CD14-positive monocyte (primary cell): ENCODE data around the gene S100A4. TPM values are rescaled to one million over a fixed set of nuclear protein-coding genes. Genes with fewer than 3 reads are reported as not detected.

Experiments
- DNase-seq, 3 donors: peaks; one replicate each; pipeline ENCODE4 v3.0.0-alpha.2; 2011 to 2022
- H2AFZ ChIP-seq: 2 replicates; pipeline ENCODE4 v1.6.0; 2012; ENCODE audit warnings: mild to moderate bottlenecking, low read depth, low read length, inconsistent platforms; ENCODE audit not compliant: insufficient read depth, poor library complexity, severe bottlenecking
- H3K27ac ChIP-seq, 2 donors: 1 replicate in 1 of 2; 2 replicates in 1 of 2; pipeline ENCODE4 v1.5.1; 2012 to 2013; ENCODE audit warnings: low read length in 2 of 2, control low read depth in 1 of 2, inconsistent platforms in 1 of 2, low read depth in 1 of 2, mild to moderate bottlenecking in 1 of 2
- H3K27me3 ChIP-seq, 2 donors: one replicate each; pipeline versions ENCODE4 v1.6.0 to v1.6.1; 2011 to 2013; ENCODE audit warnings: low read length in 2 of 2; ENCODE audit not compliant: control insufficient read depth in 2 of 2, insufficient read depth in 2 of 2
- H3K36me3 ChIP-seq, 2 donors: replicated peaks in 1 of 2; 1 replicate in 1 of 2; 2 replicates in 1 of 2; pipeline versions ENCODE4 v1.5.1 to v1.6.1; 2012 to 2013; ENCODE audit warnings: low read length in 2 of 2, control low read depth in 1 of 2, inconsistent platforms in 1 of 2, mild to moderate bottlenecking in 1 of 2; ENCODE audit not compliant: insufficient read depth in 2 of 2, control insufficient read depth in 1 of 2
- H3K4me1 ChIP-seq, 2 donors: 1 replicate in 1 of 2; 2 replicates in 1 of 2; pipeline versions ENCODE4 v1.5.1 to v1.6.1; 2012 to 2013; ENCODE audit warnings: low read length in 2 of 2, control low read depth in 1 of 2, inconsistent platforms in 1 of 2, mild to moderate bottlenecking in 1 of 2, moderate library complexity in 1 of 2; ENCODE audit not compliant: insufficient read depth in 2 of 2, control insufficient read depth in 1 of 2
- H3K4me2 ChIP-seq: replicated peaks from 2 replicates; pipeline ENCODE3; 2012; ENCODE audit warnings: low read length, moderate library complexity, mild to moderate bottlenecking; ENCODE audit not compliant: poor library complexity, severe bottlenecking; ENCODE audit errors: extremely low read depth
- H3K4me3 ChIP-seq, 3 experiments: fragments of 200-600 bp in 1 of 3; sonication (generic) in 1 of 3; replicated peaks in 1 of 3; 1 replicate in 2 of 3; 2 replicates in 1 of 3; pipeline ENCODE4 v1.5.1; 2011 to 2013; ENCODE audit warnings: low read length in 3 of 3, mild to moderate bottlenecking in 3 of 3, control low read depth in 2 of 3, low read depth in 2 of 3, inconsistent platforms in 1 of 3, moderate library complexity in 1 of 3
- H3K79me2 ChIP-seq: 2 replicates; pipeline ENCODE4 v1.6.0; 2012; ENCODE audit warnings: mild to moderate bottlenecking, control low read depth, inconsistent platforms, low read length, moderate library complexity; ENCODE audit not compliant: insufficient read depth
- H3K9ac ChIP-seq: 2 replicates; pipeline ENCODE4 v1.6.0; 2017; ENCODE audit warnings: low read length, mild to moderate bottlenecking; ENCODE audit not compliant: insufficient read depth, poor library complexity, severe bottlenecking
- H3K9me3 ChIP-seq, 2 donors: replicated peaks in 1 of 2; 1 replicate in 1 of 2; 2 replicates in 1 of 2; pipeline versions ENCODE4 v1.5.1 to v1.6.1; 2012 to 2013; ENCODE audit warnings: low read length in 2 of 2, control low read depth in 1 of 2; ENCODE audit not compliant: control insufficient read depth in 1 of 2, insufficient read depth in 1 of 2
- H4K20me1 ChIP-seq: 2 replicates; pipeline ENCODE4 v1.6.0; 2012; ENCODE audit warnings: mild to moderate bottlenecking, low read length, control low read depth, moderate library complexity; ENCODE audit not compliant: insufficient read depth
- H3K27ac Mint-ChIP-seq, 7 donors: one replicate each; pipeline ENCODE4 v1.8.0; 2020; ENCODE audit warnings: mild to moderate bottlenecking in 7 of 7, mixed read lengths in 7 of 7, moderate library complexity in 6 of 7, inconsistent platforms in 2 of 7
- H3K27me3 Mint-ChIP-seq, 3 donors: one replicate each; pipeline ENCODE4 v1.8.0; 2021 to 2022; ENCODE audit warnings: low read depth in 3 of 3, mild to moderate bottlenecking in 3 of 3, mixed read lengths in 3 of 3, moderate library complexity in 3 of 3, inconsistent platforms in 1 of 3
- H3K36me3 Mint-ChIP-seq, 2 donors: one replicate each; pipeline ENCODE4 v1.8.0; 2020; ENCODE audit warnings: mixed read lengths in 2 of 2, inconsistent platforms in 1 of 2, mild to moderate bottlenecking in 1 of 2
- H3K4me1 Mint-ChIP-seq: one replicate; pipeline ENCODE4 v1.8.0; 2020; ENCODE audit warnings: mild to moderate bottlenecking, mixed read lengths
- H3K4me3 Mint-ChIP-seq, 2 donors: one replicate each; pipeline ENCODE4 v1.8.0; 2020; ENCODE audit warnings: mild to moderate bottlenecking in 2 of 2, mixed read lengths in 2 of 2, moderate library complexity in 1 of 2
- H3K9me3 Mint-ChIP-seq, 7 donors: one replicate each; pipeline ENCODE4 v1.8.0; 2020 to 2022; ENCODE audit warnings: mixed read lengths in 7 of 7, mild to moderate bottlenecking in 6 of 7, moderate library complexity in 6 of 7, inconsistent platforms in 2 of 7
- CTCF ChIP-seq: fragments of 200-600 bp; IDR thresholded peaks from one replicate; pipeline ENCODE4 v1.8.0; 2022; ENCODE audit warnings: antibody characterized with exemption, mild to moderate bottlenecking
- WGBS: methylation state at CpG from one replicate; pipeline ENCODE4 v1.1.5; 2013; ENCODE audit warnings: missing lambda C conversion rate; ENCODE audit not compliant: insufficient coverage; 5-methylcytosine and 5-hydroxymethylcytosine counted together
- intact Hi-C, 2 donors: fragments of 100-400 bp; cut with micrococcal nuclease; formaldehyde crosslinking; loops; one replicate each; pipeline versions ENCODE4 v1.15.0 to v1.15.1; 2023
- polyA plus RNA-seq, 3 donors: library from polyadenylated mRNA; depleted of rRNA in 1 of 3; unstranded in 2 of 3; stranded (reverse) in 1 of 3; fragments of 300-500 nt in 2 of 3; fragments of >200 nt in 1 of 3; fragmentation: Illumina TruSeq in 2 of 3; gene quantifications; 1 replicate in 2 of 3; 2 replicates in 1 of 3; pipeline ENCODE4 v1.2.3, GENCODE V29; 2012 to 2021

The S100A4 gene
- polyA plus RNA-seq, 3 donors: 4,538 to 7,344 (median 6,092) TPM

GRCh38 chr1:153509036-153509435, 36.6 kb downstream of the S100A4 start:
- Histone ChIP-seq H3K79me2 (no peaks in the 10 kb centered on the region), H3K27me3 (no peaks in the 10 kb centered on the region), H2AFZ (no peak overlapping the region), H3K4me3 (no peak overlapping the region), H3K9me3 (no peaks in the 10 kb centered on the region), H4K20me1 (no peaks in the 10 kb centered on the region), H3K9ac (no peak overlapping the region), H3K4me1 (peaks cover 15 to 22% of the 10 kb centered on the region in 2 donors), H3K4me2 (no peak overlapping the region), H3K27ac (no peak overlapping the region), H3K36me3 (no peaks in the 10 kb centered on the region)
- peak overlapping the region in 1 of 7 donors; percentile 21 for H3K27ac Mint-ChIP-seq
- DNase-seq: no peak
- TF ChIP-seq CTCF: no peak
- no peaks in the 10 kb centered on the region for H3K36me3 Mint-ChIP-seq
- intact Hi-C loops: no loop called here
- H3K9me3 Mint-ChIP-seq: no peaks in the 10 kb centered on the region
- 92% methylated on average over 3 of the region's 3 CpGs for WGBS
- H3K4me1 Mint-ChIP-seq: peaks cover 27% of the 10 kb centered on the region
- H3K4me3 Mint-ChIP-seq: no peak overlapping the region
- H3K27me3 Mint-ChIP-seq: peaks cover 0 to 9% (median 3%) of the 10 kb centered on the region in 3 donors

- H3K4me1 ChIP-seq: peaks cover 8 to 12% of the 10 kb centered on the region in 2 donors
- H3K9ac ChIP-seq: no peak overlapping the region
- H3K4me2 ChIP-seq: no peak overlapping the region
- H3K27me3 ChIP-seq: no peaks in the 10 kb centered on the region
- DNase-seq: no peak
- 97% methylated on average over 3 of the region's 11 CpGs for WGBS
- no peak overlapping the region for H3K27ac ChIP-seq
- no peaks in the 10 kb centered on the region for H3K9me3 ChIP-seq
- no peaks in the 10 kb centered on the region for H4K20me1 ChIP-seq
- peaks cover 0 to 9% (median 3%) of the 10 kb centered on the region in 3 donors for H3K27me3 Mint-ChIP-seq
- no peak overlapping the region for H3K4me3 Mint-ChIP-seq
- no peaks in the 10 kb centered on the region for H3K36me3 ChIP-seq
- TF ChIP-seq CTCF: no peak
- H3K79me2 ChIP-seq: no peaks in the 10 kb centered on the region
- H3K4me3 ChIP-seq: no peak overlapping the region
- no peak overlapping the region for H2AFZ ChIP-seq
- H3K36me3 Mint-ChIP-seq: no peaks in the 10 kb centered on the region
- peaks cover 17% of the 10 kb centered on the region for H3K4me1 Mint-ChIP-seq
- intact Hi-C loops: no loop called here
- no peaks in the 10 kb centered on the region for H3K9me3 Mint-ChIP-seq
- no peak overlapping the region for H3K27ac Mint-ChIP-seq
Measured at GRCh38 chr1:153507926-153508583, 37.6 kb downstream of the S100A4 start.
